ENCODE measurements around the gene ACP4.
"Not testable (repeated sequence)": the region's sequence is repeated elsewhere in the genome, so short reads cannot be mapped to it uniquely, and the experiment has no call there.

Gene ACP4

DNA sequence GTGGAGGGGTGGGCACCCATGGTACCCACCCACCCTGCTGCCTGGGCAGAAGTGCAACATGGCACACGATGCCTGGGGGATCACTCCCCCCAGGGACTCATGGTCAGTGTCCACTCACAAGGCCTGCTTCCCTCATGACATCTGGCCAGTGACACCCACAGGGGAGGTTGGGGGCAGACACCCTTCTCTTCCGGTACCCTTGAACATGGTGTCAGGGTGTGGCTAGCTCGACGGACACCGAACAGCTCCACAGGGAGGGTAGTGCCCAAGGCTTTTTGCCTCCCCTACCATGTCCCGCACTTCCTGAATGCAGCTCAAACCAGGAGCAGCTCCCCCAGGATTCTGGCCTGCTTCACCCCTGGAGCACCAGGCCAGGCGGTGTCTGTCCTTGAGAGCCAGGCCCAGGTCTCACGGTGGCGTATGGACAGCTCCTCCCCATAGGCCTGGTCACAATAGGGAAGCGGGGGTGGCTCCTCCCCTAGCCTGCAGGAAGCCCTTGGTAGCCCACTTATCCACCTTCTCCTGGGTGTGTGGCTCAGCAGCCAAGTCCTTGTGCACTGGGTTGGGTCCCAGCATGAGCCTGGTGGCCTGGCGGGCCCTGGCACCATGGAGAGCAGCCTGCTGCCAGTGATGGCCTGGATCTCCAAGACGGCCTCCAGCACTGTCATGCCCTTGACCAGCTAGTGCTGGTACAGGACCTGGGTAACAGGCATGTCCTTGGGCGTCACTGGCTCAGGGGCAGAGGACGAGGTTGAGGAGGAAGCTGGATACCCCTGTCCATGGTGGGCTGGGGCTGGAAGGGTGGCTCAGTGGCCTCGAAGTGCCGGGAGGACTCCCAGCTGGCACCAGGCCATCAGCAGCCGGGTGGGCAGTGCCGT lies 7.8 kb downstream of the ACP4 start:
- no peak for DNase-seq

DNA sequence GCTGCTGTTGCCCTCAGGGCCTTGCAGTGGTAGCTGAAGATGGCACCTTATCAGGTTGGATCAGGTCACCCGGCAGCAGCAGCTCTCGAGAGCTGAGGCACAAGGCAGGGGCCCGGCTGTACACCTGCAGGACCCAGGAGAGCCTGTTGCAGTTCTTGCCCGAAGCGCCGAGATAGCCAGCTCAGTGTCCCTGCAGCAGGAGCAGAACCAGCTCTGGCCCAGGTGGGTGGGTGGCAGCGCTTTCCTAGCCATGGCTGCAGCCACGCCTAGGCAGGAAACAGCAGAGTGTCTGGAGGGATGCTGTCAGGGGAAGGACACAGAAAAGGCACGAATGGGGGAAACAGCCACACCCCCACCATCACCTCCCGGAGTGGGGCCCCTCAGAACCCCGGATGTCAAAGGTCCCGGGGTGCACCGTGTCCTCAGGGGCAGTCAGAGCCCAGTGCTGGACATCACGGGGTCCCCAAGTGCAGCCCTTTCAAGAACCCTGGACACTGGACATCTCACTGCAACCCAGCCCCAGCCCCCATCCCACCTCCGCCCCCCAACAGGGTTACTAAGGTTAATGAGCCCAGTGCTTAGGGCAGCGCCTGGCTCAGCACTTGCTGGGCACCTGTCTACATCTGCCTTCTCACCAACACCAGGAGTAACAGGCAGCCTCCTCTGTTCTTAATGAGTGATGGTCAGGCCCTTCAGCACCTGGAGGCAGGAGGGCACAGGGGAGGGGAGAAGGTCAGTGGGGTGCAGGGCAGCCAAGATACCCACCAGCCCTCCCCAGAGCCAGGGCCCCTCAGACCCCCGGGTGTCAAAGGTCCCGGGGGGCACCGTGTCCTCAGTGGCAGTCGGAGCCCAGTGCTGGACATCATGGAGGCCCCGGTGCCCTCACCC lies 8.7 kb downstream of the ACP4 start:
- DNase-seq = no peak

DNA sequence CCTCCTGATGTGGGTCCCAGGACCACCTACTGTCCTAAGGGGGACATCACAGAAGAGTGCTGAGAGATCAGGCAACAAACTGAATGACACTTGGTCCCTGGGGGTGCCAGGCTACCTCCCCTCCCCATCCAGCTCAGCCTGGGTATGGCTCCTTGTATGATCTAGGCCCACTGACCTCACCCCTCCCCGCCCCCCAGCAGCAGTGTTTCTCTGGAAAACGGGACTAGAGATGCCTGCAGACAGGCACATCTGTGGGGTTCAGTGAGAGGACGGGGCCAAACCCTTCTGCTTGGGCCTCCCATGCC lies 9.3 kb downstream of the ACP4 start:
- DNase-seq = no peak

DNA sequence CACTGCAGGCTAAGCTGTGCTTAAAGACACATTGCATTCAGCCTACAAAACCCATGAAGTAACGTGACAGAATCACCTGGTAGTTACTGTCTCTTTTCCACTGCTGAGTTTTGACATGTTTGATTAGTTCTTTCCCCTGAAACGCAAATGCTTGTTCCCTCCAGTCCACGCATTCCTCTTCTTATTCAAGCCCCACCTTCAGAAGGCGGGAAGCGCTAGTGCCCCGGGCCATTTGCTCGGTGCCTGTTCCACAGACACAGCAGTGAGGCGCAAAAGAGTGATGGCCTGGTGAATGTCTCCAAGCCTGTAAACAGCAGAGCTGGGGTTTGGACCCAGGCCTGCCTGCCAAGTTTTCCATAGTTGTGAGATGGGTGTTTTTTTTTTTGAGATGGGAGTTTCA lies 10.9 kb downstream of the ACP4 start:
- DNase-seq = peak in 1 of 2 experiments; percentile 18

DNA sequence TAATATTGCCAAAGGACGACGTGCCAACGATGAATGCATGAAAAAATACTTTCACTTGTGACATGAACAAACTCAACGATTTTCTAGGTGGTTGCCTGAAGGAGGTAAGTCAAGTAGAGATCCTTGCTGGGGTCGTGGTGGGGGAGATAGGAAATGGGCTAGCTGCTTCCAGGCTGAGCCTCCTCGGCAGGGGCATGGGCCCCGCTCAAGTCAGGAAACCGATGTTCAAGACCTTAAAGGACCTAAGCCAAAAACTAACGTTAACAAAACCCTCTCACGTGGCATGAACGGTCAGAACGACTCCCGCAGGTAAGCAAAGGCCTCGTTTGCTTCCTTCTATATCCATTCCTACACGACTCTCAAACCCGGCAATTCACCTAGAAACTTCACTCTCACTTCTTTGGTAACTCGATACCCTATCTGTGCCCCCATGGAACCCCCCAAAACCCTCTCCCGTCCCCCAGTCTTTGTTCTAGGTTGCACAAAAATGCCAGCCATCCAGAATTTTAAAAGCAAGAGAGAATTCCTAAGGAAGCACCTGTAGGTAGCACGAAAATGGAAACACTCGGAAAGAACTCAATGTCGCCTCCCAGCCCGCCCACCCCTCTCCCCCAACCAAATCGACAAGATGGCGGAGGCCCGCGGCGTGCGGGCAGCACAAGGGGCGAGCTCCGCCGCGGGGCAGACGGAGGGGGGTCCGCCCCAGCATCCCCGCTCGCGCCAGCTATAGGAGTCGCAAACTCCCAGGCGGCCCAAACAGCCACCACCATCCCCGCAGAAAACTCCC lies 13.6 kb downstream of the ACP4 start:
- peak in 1 of 2 experiments; percentile 39 for DNase-seq

DNA sequence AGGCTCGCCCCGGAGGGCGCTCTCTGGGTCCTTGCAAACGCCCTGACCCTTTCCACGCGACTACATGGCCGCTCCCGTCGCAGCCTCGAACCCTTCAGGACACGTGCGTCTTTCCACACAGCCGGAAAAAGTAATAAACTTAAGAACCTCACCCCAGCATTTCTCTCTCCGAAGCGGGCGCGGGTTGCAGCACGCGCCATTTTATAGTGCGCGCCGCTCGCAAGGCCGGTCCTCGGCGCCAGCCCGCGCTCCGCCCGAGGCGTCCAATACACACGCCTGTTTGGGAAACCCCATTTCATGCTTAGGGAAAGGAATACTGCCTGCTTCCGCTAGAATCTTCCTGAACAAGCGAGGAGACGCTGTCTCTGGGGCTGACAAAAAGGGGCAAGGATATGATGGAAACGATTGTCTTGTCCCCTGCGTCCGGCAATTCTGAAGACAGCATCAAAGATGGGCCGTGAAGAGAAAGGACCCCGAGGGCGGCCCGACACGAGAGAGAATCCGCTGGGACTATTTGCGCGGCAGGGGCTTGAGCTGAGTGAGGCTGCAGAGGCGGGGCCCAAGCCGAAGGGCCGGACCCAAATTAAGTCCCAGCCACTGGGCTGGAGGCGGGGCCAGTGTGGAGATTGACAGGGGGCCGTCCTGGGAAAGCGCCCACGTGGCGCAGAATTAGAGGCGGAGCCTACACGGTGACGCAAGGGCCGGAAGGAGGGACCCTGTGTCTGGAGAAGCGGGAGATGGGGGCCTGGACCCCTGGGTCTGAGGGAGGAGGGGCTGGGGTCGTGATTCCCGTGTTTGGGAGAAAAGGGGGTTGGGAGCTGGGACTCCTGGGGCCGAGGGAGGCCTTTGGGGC lies 14.4 kb downstream of the ACP4 start:
- DNase-seq = peak; percentile 98

DNA sequence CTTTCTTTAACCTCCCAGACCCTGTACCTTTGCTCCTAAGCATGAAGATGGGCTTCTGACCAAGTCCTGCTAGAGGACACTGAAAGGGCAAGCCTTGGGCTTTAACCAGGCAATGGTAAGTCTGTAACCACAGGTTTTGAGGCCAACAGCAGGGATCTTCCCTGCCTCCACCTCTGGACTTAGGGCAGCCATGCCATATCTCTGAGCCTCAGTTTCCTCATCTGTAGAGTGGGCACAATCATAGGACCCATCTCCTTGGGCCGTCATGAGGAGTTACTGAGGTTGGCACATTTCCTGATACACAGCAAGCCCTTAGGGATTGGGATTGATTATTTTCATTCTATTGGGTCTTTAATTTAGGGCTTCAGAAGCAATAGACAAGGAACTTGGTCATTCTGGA lies 18.6 kb downstream of the ACP4 start:
- DNase-seq = no peak

DNA sequence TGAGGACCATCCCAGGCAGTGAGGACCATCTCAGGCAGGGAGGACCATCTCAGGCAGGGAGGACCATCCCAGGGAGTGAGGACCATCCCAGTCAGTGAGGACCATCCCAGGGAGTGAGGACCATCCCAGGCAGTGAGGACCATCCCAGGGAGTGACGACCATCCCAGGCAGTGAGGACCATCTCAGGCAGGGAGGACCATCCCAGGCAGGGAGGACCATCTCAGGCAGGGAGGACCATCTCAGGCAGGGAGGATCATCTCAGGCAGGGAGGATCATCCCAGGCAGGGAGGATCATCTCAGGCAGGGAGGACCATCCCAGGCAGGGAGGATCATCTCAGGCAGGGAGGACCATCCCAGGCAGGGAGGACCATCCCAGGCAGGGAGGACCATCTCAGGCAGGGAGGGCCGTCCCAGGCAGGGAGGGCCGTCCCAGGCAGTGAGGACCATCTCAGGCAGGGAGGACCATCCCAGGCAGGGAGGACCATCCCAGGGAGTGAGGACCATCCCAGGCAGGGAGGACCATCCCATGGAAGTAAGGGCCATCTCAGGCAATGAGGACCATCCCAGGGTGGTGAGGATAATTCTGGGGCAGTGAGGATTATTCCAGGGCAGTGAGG lies 21.5 kb downstream of the ACP4 start:
- DNase-seq = not testable (repeated sequence)

DNA sequence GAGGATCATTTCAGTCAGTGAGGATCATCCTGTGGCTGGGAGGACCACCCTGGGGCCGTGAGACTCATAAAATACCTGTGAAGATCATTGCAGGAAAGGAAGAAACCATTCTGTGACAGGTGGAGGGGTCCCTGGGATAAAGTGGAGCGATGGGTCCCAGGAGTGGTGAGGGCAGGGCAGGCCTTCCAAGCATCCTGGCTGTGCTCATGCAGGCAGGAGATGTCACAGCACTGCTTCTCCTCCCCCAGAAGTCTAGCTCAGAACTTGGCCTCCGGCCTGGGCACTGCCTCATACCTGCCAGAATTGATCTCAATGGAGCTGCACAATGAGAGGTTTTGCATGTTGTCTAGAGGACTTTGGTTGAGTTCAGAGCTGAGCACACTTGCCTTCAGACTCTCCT lies 22.3 kb downstream of the ACP4 start:
- DNase-seq = no peak

DNA sequence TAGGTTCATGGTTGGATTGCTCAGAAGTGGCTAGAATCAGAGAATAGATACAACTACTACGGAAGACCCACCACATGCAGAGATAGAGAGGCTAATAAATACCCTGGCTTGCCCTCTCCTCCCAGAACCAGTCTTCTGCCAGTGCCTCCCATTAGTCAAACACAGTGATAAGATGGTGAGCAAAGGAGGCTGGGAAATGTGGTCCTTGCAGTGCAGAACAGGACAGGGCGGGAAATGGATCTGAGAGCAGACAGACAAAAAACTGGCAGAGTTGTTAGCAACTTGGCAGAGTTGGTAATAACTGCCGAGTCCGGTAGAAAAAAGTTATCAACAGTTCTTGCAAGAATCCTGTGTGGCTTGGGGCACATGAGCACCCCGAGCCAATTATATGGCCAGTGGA lies 24.7 kb downstream of the ACP4 start:
- no peak for DNase-seq

DNA sequence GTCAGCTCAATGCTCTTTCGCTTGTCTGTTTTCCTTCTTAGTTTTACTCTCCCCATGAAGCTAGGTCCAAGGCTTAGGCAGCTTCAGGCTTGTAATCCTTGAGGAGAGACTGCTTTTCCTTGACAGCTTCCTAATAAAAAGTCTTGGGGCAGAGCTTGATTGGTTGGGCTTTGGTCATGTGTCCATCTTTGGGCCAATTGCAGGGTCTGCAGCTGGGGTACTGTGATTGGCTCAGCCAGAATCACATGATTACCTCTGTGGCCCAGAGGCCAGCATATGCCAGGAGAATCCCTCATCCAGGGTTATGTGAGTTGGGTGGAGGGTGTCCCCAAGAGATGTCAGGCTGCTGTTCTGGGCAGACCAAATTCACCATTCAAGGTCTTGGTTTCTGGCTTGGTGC lies 25.2 kb downstream of the ACP4 start:
- DNase-seq = no peak

DNA sequence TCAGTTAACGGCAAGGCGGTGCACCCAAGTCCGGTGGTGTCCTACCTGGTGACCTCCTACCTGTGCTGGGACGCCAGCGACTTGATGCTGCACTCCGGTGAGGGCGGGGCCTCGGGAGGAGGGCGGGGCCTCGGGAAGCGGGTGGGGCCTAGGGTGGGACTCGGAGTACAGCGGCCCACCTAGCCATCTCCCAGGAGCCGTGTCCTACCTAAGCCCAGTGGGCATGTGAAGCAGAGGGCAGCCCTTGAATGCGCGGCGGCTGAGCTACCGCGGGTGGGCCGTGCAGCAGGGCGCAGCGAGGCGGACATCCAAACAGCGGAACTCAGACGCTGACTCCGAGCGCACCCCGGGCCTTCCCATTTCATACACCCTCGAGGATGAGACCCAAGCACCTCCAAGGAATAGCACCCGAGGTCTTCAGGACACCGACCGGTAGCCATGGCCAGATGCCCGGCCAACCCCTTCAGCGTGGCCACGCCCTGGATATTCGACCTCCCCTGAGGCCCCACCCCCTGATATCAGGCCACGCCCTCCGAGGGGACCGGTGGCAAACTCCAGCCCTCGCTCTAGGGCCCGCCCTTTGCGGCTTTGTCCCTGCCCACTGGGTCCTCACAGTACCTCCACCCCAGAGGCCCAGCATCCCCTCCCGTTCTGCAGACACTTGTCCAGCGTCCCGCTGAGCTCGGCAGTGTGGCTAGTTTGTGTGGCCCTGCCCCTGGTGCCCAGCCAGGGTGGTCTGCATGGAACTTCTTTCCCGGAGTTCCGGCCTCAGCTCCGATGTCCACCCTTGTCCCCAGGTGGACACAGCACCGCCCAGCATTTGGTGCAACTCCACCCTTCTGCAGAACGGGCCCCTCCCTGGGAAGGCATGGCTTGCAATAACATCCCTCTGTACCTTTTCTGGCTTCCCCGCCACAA lies 28.0 kb downstream of the ACP4 start:
- peak; percentile 61 to 70 for DNase-seq

DNA sequence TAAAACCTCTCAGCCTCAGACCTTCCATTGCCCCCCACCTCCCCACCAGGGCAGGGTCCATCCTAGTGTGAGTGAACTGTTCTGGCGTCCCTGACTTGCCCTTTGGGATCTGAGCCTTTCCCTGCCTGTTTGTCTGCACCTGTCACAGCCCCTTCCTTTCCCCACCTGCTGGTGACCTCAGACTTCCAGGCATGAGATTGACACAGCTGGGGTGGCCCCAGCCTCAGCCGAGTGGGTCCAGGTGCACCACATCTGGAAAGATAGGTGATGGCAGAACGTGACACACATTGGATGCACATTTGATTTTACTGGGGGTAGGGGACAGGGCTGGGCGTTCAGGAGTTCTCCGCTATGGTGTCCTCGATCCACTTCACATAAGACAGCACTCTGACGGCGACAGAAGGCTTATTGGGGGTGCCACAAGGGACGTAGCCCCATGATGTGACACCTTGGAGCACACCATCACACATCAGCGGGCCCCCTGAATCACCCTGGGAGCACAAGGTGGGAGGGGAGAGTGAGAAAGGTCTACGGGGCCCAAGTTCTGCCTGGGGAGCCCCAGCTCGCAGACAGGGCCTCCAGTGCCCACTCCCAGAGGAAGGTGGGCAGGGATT lies 28.8 kb downstream of the ACP4 start:
- peak in 1 of 2 experiments; percentile 24 for DNase-seq

DNA sequence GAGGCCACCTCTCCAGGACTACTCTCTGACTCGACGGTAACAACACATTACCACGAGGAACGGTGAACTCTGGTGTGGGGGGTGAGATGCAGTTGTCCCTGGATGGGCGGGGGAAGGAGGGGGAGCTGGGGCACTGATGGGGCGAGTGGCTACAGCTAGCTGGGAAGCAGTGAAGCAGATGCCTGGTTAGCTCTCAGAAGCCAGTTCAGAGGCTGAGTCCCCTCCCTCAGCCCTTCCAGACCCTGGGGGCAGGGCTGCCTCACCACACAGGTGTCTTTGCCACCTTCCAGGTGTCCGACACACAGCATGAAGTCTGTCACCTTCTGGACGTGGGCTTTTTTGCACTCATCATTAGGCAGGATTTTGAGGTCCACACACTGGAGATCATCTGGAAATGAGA lies 29.4 kb downstream of the ACP4 start:
- no peak for DNase-seq

DNA sequence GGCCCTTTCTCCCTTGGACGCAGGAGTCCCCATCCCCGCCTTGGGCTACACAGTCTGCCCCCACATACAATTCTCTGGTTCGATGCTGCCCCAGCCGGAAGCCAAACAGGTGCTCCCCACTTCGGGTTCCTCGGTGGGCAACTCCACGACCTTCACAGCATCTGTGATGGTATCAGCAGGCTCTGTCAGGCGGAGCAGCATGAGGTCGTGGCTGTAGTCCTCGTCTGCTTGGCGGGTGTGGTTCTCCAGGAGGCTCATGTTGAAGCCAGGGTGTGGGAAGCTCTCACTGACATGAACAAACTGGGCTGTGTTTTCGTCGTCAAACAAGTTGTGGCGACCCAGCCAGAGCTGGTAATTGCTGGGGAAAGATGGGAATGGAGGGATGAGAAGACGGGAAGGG lies 29.9 kb downstream of the ACP4 start:
- no peak for DNase-seq

DNA sequence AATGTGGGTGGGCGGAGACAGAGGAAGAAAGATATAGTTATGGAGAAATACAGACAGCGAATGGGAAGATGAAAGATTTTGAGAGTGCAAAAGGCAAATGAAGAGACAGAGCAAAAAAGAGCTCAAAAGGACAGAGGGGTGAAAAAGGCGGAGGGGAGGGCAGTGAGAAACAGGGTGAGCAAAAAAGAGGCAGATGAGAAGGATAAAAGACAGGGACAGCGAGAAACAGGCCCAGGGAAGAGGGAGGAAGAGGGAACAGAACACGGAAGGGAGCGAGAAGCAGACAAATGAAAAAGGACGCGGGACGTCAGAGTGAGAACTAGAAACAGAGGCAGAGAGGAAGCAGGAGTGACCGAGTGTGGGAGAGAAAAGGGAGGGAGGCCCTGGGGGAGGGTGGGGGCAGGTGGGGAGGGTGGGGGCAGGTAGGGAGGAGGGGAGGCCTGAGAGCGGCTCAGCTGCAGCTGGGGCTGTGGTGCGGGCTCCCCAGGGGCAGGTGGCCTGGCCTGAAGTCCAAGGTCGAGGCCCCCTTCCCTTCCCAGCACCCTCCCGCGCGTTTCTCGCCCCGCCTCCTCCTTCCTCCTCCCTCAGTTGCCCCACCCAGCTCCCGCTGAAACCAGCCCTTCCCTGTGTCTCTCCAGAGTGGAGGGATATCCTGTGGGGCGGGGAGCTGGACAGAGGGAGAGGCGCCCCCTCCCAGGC lies 30.5 kb downstream of the ACP4 start:
- DNase-seq = no peak

DNA sequence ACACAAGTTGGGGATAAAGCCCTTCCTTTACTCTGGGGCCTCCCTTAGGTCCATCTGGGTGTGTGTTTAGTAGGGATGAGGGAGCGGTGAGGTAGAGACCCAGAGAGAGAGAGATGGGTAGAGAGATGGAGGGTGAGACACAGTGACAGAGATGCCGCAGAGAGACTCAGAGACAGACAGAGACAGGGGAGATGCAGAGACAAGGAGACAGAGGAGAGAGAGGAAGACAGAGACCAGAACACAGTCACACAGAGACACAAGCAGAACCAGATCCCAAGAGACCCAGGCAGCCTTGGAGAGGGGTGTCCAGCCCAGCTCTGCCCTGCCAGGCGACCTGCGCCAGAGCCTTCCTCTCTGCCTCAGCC lies 31.0 kb downstream of the ACP4 start:
- no peak for DNase-seq

DNA sequence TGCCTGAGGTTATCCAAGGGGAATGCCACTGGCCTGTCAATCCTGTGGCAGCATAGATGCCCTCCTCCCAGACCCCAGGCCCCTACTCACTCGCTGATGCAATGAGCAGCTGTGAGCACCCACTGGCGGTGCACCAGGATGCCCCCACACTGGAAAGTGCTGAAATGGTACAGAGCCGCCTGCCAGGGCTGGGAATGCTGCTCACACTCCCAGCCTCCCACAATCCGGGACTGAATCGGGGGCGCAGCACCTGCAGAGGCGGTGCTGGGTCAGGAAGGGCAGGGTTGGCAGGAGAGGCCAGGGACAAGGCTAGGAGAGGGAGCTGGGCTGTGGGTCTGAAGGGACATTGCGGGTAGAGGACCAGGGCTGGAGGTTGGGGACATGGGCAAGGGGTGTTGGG lies 31.4 kb downstream of the ACP4 start:
- no peak for DNase-seq

DNA sequence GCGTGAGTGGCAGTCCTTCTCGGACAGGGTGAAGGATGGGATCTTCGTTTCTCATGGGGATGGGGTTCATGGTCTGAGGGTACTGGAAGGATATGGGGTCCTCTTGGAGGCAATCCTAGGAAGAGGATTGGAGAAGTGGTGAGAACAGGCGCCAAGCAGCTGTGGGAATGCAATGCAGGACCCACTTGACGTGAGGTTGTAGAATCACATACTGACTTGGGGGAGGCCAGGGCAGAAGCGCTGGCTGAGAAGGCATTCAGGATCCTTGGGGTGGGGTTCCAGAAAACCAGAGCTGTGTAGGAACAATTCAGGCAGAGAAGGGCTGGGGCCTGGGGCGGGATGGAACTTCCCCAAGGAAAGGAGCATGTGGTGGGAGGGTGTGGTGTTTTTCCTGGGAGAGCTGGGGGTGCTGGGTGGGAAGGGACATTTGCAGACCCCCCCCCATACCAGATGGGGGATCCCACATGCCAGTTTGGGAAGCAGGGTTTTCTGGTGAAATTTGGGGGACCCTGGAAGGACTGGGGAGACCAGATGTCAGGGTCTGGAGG lies 32.5 kb downstream of the ACP4 start:
- DNase-seq = no peak

All from NCI-H2081 (cell line).